AG09319 (cell line): ENCODE measurements around the gene TLNRD1.

ENCODE experiments used
- DNase-seq: peaks from one replicate; pipeline ENCODE4 v3.0.0-alpha.2; 2010; ENCODE audit warnings: low read depth; ENCODE audit errors: extremely low read depth
- TF ChIP-seq, protein P1 (sequence below): IDR thresholded peaks from 2 replicates; pipeline ENCODE4 v1.5.1; 2011; ENCODE audit warnings: low read depth, mild to moderate bottlenecking, inconsistent platforms, low read length, moderate library complexity

The TLNRD1 gene

DNA sequence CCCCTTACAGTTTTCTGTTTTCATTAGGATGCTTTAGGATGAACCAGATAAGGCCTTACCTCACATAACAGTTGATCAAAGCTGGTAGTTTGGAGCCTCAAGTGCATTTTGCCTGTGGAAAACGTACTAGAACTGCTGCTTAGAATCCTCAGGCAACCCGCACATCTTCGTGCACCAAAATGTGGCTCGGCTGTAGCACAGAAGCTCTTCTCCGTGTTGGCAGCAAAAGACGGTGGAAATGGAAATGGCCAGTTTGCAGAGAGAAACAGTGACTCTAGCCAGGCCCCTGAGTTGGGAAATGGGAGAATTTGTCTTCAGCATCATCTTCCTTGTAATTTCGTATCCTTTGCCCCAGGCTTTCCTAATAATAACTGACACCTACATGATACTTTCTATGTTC is 20.6 kb downstream of the TLNRD1 start:
- no peak for DNase-seq
- TF ChIP-seq, protein P1, sequence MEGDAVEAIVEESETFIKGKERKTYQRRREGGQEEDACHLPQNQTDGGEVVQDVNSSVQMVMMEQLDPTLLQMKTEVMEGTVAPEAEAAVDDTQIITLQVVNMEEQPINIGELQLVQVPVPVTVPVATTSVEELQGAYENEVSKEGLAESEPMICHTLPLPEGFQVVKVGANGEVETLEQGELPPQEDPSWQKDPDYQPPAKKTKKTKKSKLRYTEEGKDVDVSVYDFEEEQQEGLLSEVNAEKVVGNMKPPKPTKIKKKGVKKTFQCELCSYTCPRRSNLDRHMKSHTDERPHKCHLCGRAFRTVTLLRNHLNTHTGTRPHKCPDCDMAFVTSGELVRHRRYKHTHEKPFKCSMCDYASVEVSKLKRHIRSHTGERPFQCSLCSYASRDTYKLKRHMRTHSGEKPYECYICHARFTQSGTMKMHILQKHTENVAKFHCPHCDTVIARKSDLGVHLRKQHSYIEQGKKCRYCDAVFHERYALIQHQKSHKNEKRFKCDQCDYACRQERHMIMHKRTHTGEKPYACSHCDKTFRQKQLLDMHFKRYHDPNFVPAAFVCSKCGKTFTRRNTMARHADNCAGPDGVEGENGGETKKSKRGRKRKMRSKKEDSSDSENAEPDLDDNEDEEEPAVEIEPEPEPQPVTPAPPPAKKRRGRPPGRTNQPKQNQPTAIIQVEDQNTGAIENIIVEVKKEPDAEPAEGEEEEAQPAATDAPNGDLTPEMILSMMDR = no peak

DNA sequence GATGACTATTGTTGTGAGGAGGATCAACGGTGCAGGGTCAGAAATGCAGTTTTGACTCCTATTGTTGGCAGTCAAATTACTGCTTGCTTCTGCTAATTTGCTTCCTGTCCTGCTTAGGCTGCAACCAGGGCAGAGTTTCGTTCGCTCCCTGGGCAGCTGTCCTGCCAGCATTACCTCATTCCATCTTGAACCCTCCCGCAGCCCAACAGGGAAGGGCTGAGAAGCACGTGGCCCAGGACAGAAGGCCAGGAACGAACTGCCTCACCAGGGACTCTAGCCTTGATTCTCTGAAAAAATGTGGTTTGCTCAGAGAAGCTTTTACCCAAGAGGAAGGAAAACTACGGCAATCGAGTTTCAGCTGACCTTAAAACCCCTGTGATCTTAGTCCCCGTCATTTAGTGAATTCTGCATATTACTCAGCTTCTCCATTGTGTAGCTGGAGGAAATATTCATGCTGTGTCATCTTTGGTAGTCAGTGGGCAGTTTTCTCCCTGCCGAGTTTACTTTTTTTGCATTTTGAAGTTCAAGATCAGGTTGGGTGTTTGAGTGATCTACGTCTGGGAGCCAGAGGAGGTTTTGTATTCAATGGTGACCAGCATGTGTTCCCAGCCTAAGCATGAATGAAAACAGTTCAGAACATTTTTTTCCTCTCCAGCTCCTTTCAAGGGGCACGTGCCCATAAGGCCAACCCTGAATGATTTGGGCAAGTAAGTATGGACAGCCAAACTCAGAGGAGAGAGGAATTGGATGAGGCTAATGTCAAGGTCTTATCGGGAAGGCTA is 23.0 kb downstream of the TLNRD1 start:
- DNase-seq = peak; percentile 39
- TF ChIP-seq, protein P1 = no peak

DNA sequence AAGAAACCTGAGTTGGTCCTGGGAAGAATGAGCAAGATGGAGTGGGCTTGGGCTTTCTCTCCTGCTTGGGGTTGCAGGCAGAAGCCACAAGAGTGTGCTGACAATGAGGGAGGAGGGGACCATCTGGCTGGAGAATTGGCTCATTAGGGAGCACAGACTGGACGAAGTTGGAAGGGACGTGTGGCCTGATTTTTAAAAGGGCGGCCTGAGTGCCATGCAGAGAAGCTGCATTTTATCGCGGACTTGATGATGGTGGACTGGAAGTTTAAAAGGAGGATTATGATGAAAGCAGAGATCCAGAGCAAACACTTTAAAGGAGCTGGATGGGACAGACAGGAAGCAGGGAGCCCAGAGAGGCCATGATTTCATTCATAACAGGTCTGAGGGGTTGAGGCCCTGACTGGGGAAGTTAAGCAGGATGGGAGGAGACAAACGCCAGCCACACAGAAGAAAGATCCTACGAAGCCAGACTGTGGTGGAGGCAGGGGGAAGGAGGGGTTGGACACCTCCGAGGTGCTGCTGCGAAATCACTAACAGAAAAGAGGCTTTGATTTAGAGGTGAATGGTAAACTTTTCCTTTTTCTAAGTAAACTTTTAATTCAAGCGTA is 23.6 kb downstream of the TLNRD1 start:
- no peak for DNase-seq
- TF ChIP-seq, protein P1 = no peak

DNA sequence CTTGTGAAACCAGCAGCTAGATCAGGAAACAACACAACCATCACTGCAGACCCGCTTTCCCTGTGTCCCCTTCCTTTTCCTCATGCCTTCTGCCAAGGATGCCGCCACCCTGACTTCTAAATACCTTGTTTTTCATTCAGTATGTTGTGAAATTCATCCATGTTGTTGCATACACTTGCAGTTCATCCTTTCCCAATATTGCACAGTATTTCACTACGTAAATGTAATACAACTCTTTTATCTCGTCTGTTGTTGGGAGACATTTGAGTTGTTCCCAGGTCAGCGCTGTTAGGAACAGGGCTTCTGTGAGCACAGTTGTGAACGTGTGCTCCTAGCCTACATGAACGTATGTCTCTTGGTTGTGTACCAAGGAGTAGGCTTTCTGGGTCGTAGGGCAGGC is 24.2 kb downstream of the TLNRD1 start:
- TF ChIP-seq, protein P1 = no peak

DNA sequence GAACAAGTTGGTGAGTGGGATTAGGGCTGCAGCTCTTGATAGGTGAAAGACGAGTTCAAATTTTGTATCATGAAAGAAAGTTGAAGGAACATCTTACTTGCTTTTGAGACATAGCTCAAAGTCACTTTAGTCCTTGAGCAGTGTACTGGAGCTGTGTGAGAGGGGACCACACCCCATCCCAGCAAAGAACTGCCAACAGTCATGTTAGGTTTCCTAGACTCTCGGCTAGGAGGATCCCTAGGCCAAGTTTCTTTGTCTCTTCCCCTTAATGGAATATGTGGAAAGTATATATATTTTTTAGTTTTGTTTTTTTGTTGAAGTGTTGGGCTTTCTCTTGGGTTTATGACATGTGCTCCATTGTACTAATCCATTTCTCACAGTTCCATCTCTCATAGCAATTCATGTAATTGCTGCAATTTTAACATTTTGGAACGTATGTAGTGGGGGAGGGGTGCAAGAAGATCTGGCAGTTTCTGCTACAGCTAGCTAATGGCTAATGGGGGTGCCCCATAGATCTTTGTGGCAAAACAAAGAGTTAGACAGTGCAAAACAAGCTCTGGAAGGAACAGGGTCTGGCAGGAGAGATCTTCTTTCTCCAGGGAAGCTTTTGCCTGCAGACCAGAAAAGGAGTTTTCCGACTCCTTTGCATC is 25.1 kb downstream of the TLNRD1 start:
- no peak for DNase-seq
- TF ChIP-seq, protein P1 = no peak

More for the DNA sequence above, 24.2 kb downstream of the TLNRD1 start:
- DNase-seq = no peak

DNA sequence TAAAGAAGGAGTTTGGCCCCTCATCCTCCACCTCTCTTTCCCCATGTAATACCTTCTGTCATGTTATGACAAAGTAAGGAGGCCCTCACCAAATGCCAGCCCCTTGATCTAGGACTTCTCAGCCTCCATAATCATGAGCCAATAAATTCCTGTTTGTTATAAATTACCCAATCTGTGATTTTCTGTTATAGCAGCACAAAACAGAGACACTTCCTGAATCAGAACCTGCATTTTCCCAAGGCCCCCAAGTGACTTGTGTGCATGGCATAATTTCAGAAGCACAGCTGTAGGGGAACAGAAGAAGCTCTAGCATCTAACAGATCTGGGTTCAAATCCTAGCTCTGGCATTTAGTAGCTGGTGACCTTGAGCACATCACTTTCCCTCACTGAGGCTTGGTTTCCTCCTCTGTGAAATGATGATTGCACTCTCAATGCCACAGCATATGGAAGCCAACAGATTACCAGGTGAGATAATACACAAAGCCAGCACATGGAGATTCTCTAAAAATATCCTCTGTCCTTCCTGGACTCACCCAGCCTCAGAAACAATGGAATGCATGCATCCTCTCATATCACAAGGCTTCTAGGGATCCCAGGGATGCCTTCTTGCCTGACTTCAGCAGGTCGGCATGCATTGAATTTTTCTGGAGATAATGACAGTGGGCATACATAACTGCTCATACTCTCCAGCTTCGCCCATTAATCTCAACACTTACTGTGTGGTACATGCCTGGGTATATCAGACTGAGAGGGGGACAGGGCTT is 26.3 kb downstream of the TLNRD1 start:
- TF ChIP-seq, protein P1 = no peak
- no peak for DNase-seq
